ENCODE measurements around the gene CNN2. TPM values are rescaled to one million over a fixed set of nuclear protein-coding genes. Genes with fewer than 3 reads are reported as not detected.
A peak's percentile ranks its signal among the peaks of the same experiment; 100 is the strongest.

Gene CNN2
- total and polyA plus RNA-seq, 9 of the 15 experiments (the other 6 are each of a cell fraction or from before 2014, with no cell fraction given) = 12.1 to 174 (median 52.7) TPM

GRCh38 chr19:1019980-1020867 is 6.2 kb upstream of the CNN2 start (continued):
- TF ChIP-seq NKRF (IDR thresholded peaks at IDR 0.05; ENCODE audit: borderline replicate concordance) (0 out of 2 replicates have a peak, but pooled peaks have one; percentile 20), GMEB1 (CRISPR knock-in tag; IDR thresholded peaks at IDR 0.05) (no peak), HDAC8 (tag; IDR thresholded peaks at IDR 0.05) (no peak), NR2C1 (IDR thresholded peaks at IDR 0.05) (peak; percentile 93), NR2C1 (tag; IDR thresholded peaks at IDR 0.05) (peak; percentile 95), TEAD4 (IDR thresholded peaks at IDR 0.05; ENCODE audit: low read length) (no peak), TEAD4 (CRISPR knock-in tag; IDR thresholded peaks at IDR 0.05; ENCODE audit: borderline replicate concordance) (no peak), MCM2 (IDR thresholded peaks at IDR 0.05; ENCODE audit: low read depth) (no peak), RFX1 (IDR thresholded peaks at IDR 0.05) (no peak), SAP30 (IDR thresholded peaks at IDR 0.05; ENCODE audit: borderline replicate concordance, insufficient read depth, low read depth, low read length, poor library complexity, severe bottlenecking) (peak; percentile 36), PRMT5 (CRISPR knock-in tag; IDR thresholded peaks at IDR 0.05) (no peak), GATAD2A (IDR thresholded peaks at IDR 0.05) (no peak), BACH1 (tag; IDR thresholded peaks at IDR 0.05) (no peak), ZNF239 (CRISPR knock-in tag; IDR thresholded peaks at IDR 0.05) (no peak), HDGF (IDR thresholded peaks at IDR 0.05) (no peak), ZFPM2 (CRISPR knock-in tag; IDR thresholded peaks at IDR 0.05) (no peak), TAF7 (tag; IDR thresholded peaks at IDR 0.05) (no peak), PCBP2 (IDR thresholded peaks at IDR 0.05; ENCODE audit: low read depth, low read length, poor library complexity, severe bottlenecking) (no peak), CBFA2T3 (IDR thresholded peaks at IDR 0.05) (no peak), ZKSCAN1 (IDR thresholded peaks at IDR 0.05; ENCODE audit: low read depth, low read length) (no peak), HMGN3 (IDR thresholded peaks at IDR 0.05; ENCODE audit: borderline replicate concordance, extremely low read depth, insufficient read length, low read depth, low read length) (no peak), KDM5B (IDR thresholded peaks at IDR 0.05; ENCODE audit: insufficient replicate concordance, low read depth, low read length) (peak; percentile 56), ZNF175 (CRISPR knock-in tag; IDR thresholded peaks at IDR 0.05; ENCODE audit: low read depth) (0 out of 2 replicates have a peak, but pooled peaks have one; percentile 27)
- TF ChIP-seq, protein P1, sequence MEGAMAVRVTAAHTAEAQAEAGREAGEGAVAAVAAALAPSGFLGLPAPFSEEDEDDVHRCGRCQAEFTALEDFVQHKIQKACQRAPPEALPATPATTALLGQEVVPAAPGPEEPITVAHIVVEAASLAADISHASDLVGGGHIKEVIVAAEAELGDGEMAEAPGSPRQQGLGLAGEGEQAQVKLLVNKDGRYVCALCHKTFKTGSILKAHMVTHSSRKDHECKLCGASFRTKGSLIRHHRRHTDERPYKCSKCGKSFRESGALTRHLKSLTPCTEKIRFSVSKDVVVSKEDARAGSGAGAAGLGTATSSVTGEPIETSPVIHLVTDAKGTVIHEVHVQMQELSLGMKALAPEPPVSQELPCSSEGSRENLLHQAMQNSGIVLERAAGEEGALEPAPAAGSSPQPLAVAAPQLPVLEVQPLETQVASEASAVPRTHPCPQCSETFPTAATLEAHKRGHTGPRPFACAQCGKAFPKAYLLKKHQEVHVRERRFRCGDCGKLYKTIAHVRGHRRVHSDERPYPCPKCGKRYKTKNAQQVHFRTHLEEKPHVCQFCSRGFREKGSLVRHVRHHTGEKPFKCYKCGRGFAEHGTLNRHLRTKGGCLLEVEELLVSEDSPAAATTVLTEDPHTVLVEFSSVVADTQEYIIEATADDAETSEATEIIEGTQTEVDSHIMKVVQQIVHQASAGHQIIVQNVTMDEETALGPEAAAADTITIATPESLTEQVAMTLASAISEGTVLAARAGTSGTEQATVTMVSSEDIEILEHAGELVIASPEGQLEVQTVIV (CRISPR knock-in tag; IDR thresholded peaks at IDR 0.05; ENCODE audit: borderline replicate concordance) = no peak
